GM12873 (cell line): Measurements from ENCODE around the gene RNF40.

ENCODE experiments used
- TF ChIP-seq, protein P1 (sequence below): IDR thresholded peaks from 2 replicates; pipeline ENCODE4 v1.5.1; 2012; ENCODE audit warnings: low read depth, mild to moderate bottlenecking, moderate library complexity, low read length, control low read depth; ENCODE audit not compliant: insufficient read depth; ENCODE audit errors: missing control alignments

The RNF40 gene

DNA sequence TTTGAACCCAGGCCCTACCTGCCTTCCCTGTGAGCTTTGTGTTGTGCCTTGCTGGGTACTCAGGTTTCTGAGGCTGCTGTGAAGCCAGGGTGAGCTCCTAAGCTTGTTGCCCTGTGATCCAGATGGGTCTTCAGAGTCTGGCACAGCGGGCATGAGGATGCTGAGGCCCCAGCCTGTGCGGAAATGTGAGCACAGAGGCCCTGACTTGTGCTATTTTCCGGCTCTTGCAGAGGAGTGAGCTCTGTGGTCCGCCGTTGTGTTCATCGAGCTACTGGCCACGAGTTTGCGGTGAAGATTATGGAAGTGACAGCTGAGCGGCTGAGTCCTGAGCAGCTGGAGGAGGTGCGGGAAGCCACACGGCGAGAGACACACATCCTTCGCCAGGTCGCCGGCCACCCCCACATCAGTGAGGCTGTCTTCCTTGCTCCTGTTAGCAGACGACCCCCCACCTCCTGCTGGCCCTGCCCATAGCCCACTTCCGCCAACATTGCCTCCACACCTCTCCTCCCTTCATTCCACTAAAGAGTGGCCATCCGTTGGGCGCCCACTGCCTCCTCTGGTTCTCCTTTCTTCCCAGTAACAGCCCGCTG, 11.2 kb upstream of the RNF40 start:
- TF ChIP-seq, protein P1, sequence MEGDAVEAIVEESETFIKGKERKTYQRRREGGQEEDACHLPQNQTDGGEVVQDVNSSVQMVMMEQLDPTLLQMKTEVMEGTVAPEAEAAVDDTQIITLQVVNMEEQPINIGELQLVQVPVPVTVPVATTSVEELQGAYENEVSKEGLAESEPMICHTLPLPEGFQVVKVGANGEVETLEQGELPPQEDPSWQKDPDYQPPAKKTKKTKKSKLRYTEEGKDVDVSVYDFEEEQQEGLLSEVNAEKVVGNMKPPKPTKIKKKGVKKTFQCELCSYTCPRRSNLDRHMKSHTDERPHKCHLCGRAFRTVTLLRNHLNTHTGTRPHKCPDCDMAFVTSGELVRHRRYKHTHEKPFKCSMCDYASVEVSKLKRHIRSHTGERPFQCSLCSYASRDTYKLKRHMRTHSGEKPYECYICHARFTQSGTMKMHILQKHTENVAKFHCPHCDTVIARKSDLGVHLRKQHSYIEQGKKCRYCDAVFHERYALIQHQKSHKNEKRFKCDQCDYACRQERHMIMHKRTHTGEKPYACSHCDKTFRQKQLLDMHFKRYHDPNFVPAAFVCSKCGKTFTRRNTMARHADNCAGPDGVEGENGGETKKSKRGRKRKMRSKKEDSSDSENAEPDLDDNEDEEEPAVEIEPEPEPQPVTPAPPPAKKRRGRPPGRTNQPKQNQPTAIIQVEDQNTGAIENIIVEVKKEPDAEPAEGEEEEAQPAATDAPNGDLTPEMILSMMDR: no peak

DNA sequence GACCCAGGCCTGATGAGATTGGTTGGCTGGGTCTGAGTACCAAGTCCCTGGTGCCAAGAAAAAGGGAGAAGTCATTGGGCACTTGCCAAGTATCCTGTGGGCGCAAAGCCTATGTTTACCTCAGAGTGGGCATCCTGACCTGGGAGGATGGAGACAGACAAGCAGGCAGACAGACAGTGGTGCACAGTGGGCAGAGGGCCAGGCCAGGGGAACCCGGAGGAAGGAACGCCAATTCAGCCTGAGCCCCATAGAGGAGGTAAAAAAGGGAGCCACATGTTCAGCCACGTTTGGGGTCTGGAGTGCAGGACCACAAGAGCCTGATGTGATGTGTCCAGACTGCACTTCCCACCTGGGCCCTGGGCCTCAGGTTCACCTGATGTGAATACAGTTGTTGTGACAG, 8.5 kb upstream of the RNF40 start:
- TF ChIP-seq, protein P1: no peak

- TF ChIP-seq, protein P1: no peak
Observed at GRCh38 chr16:30755955-30756780, 6.0 kb upstream of the RNF40 start.

- TF ChIP-seq, protein P1: no peak
Observed at GRCh38 chr16:30756781-30757100, 5.4 kb upstream of the RNF40 start.

- TF ChIP-seq, protein P1: no peak
Observed at GRCh38 chr16:30757316-30757715, 4.8 kb upstream of the RNF40 start.

- TF ChIP-seq, protein P1: no peak
Observed at GRCh38 chr16:30758988-30759491, 3.1 kb upstream of the RNF40 start.

GRCh38 chr16:30760001-30760559, 2.0 kb upstream of the RNF40 start:
- TF ChIP-seq, protein P1: no peak
